NCI-H69 (cell line): ENCODE measurements around the gene THBD.
A peak's percentile ranks its signal among the peaks of the same experiment; 100 is the strongest.

ENCODE experiments used
- DNase-seq: peaks from one replicate; lab custom pipeline; 2025; lab: John Stamatoyannopoulos, UW

The THBD gene

GRCh38 chr20:23061734-23062561 is 12.5 kb upstream of the THBD start:
- peak; percentile 76 for DNase-seq

GRCh38 chr20:23061262-23061661 is 11.8 kb upstream of the THBD start:
- DNase-seq = no peak

- no peak for DNase-seq
These were observed 11.2 kb upstream of the THBD start for GRCh38 chr20:23060629-23061028.

GRCh38 chr20:23059846-23060245 is 10.4 kb upstream of the THBD start:
- DNase-seq = no peak

GRCh38 chr20:23059001-23059400 is 9.5 kb upstream of the THBD start:
- DNase-seq = no peak

- no peak for DNase-seq
These were observed 8.8 kb upstream of the THBD start for GRCh38 chr20:23058240-23058639.

GRCh38 chr20:23052904-23053303 is 3.4 kb upstream of the THBD start:
- DNase-seq = no peak

GRCh38 chr20:23050847-23051627 is 1.6 kb upstream of the THBD start:
- peak; percentile 51 for DNase-seq

- peak; percentile 64 for DNase-seq
These were observed 785 bp upstream of the THBD start for GRCh38 chr20:23050076-23050838.

- DNase-seq = peak; percentile 85
These were observed 930 bp downstream of the THBD start for GRCh38 chr20:23048283-23049200.

GRCh38 chr20:23047738-23048214 is 1.7 kb downstream of the THBD start:
- peak; percentile 82 for DNase-seq

GRCh38 chr20:23047001-23047737 is 2.3 kb downstream of the THBD start:
- peak; percentile 54 for DNase-seq

- DNase-seq = peak; percentile 12
These were observed 3.0 kb downstream of the THBD start for GRCh38 chr20:23046431-23046830.

- no peak for DNase-seq
These were observed 6.1 kb downstream of the THBD start for GRCh38 chr20:23043376-23043775.

GRCh38 chr20:23042270-23042669 is 7.2 kb downstream of the THBD start:
- peak; percentile 65 for DNase-seq

- peak; percentile 28 for DNase-seq
These were observed 9.5 kb downstream of the THBD start for GRCh38 chr20:23039885-23040508.

GRCh38 chr20:23039136-23039875 is 10.2 kb downstream of the THBD start:
- DNase-seq = peak; percentile 55

GRCh38 chr20:23037017-23037481 is 12.4 kb downstream of the THBD start:
- DNase-seq = peak; percentile 91

GRCh38 chr20:23036371-23036770 is 13.1 kb downstream of the THBD start:
- no peak for DNase-seq
